ENCODE data around the gene CORO6.

DNA sequence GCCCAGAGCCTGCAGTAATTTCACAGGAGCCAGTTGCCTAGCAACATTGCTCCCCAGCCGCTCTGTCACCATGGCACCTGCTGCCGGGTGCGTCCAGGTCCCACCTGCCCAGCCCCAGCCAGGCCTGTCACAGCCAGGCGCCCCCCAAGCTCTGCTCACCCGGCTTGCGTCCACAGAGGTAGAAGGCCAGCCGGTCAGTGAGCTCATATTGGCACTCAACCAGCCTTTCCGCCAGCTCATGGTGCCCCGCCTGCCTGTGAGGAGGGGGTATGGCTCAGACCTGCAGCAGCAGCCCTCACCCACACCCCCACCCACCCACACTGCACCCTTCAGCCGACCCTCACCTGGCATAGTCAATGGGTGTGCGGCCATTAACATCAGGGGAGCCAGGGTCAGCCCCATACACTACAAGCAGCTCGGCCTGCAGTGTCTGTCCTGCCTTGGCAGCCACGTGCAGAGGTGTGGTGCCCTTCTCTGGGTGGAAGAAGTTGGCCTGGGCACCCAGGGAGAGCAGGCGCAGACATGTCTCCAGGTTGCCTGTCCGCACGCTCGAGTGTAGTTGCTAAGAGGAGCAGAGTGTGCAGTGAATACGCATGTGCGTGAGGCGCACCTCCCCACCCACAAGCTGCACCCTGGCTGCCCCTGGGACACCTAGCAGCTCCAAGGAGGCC is 41.0 kb downstream of the CORO6 start:
- TF ChIP-seq, protein P1, sequence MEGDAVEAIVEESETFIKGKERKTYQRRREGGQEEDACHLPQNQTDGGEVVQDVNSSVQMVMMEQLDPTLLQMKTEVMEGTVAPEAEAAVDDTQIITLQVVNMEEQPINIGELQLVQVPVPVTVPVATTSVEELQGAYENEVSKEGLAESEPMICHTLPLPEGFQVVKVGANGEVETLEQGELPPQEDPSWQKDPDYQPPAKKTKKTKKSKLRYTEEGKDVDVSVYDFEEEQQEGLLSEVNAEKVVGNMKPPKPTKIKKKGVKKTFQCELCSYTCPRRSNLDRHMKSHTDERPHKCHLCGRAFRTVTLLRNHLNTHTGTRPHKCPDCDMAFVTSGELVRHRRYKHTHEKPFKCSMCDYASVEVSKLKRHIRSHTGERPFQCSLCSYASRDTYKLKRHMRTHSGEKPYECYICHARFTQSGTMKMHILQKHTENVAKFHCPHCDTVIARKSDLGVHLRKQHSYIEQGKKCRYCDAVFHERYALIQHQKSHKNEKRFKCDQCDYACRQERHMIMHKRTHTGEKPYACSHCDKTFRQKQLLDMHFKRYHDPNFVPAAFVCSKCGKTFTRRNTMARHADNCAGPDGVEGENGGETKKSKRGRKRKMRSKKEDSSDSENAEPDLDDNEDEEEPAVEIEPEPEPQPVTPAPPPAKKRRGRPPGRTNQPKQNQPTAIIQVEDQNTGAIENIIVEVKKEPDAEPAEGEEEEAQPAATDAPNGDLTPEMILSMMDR (IDR thresholded peaks at IDR 0.05): no peak
- TF ChIP-seq POLR2AphosphoS5 (IDR thresholded peaks at IDR 0.05): no peak
- TF ChIP-seq EP300 (IDR thresholded peaks at IDR 0.05): no peak
- no peak for TF ChIP-seq POLR2A (IDR thresholded peaks at IDR 0.05)
